ENCODE measurements around the gene DCTD. TPM values are rescaled to one million over a fixed set of nuclear protein-coding genes. Genes with fewer than 3 reads are reported as not detected.

DCTD gene
- total RNA-seq, 1 donor from 2014 or later: 76.8 TPM

- H3K27me3 Mint-ChIP-seq: peaks cover 16% of the 10 kb centered on the region
- no peak overlapping the region for H3K4me3 Mint-ChIP-seq
- TF ChIP-seq, protein P1, sequence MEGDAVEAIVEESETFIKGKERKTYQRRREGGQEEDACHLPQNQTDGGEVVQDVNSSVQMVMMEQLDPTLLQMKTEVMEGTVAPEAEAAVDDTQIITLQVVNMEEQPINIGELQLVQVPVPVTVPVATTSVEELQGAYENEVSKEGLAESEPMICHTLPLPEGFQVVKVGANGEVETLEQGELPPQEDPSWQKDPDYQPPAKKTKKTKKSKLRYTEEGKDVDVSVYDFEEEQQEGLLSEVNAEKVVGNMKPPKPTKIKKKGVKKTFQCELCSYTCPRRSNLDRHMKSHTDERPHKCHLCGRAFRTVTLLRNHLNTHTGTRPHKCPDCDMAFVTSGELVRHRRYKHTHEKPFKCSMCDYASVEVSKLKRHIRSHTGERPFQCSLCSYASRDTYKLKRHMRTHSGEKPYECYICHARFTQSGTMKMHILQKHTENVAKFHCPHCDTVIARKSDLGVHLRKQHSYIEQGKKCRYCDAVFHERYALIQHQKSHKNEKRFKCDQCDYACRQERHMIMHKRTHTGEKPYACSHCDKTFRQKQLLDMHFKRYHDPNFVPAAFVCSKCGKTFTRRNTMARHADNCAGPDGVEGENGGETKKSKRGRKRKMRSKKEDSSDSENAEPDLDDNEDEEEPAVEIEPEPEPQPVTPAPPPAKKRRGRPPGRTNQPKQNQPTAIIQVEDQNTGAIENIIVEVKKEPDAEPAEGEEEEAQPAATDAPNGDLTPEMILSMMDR (IDR thresholded peaks at IDR 0.05): no peak
- ChIA-PET POLR2A (no interaction called here), CTCF (no interaction called here)
- no peak overlapping the region for H3K27ac Mint-ChIP-seq
- no peaks in the 10 kb centered on the region for H3K4me1 Mint-ChIP-seq
- ATAC-seq (ENCODE audit: low read depth): no peak
- peaks cover 7% of the 10 kb centered on the region for H3K9me3 Mint-ChIP-seq
- H3K36me3 Mint-ChIP-seq (ENCODE audit: low read depth): no peaks in the 10 kb centered on the region
- DNase-seq: no peak
- intact Hi-C loops (cut with micrococcal nuclease): no loop called here
These were observed 54.9 kb downstream of the DCTD start for GRCh38 chr4:182862141-182862875.

DNA sequence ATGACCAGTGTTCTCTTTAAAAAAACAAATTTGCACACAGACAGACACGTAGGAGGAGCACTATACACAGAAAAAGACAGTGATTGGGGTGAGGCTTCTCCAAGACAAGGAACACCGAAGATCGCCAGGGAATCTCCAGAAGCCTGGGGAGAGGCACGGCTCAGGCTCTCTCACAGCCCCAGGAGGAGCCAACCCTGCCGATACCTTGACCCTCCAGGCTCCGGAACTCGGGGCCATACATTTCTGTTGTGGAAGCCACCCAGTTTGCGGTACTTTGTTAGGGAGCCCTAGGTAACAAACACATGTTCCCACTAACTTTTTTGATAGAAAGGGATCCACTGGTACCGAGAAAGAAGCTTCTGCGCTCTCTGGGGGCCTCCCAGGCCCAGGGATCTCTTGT, 55.8 kb downstream of the DCTD start:
- TF ChIP-seq, protein P1 (IDR thresholded peaks at IDR 0.05): no peak
- Mint-ChIP-seq H3K4me3 (no peak overlapping the region), H3K27me3 (peaks cover 19% of the 10 kb centered on the region), H3K27ac (no peak overlapping the region), H3K9me3 (peaks cover 7% of the 10 kb centered on the region), H3K4me1 (no peaks in the 10 kb centered on the region), H3K36me3 (ENCODE audit: low read depth) (no peaks in the 10 kb centered on the region)
- CTCF ChIA-PET: no interaction called here
- POLR2A ChIA-PET: no interaction called here
- no peak for ATAC-seq (ENCODE audit: low read depth)
- no peak for DNase-seq
- intact Hi-C loops (cut with micrococcal nuclease): no loop called here

DNA sequence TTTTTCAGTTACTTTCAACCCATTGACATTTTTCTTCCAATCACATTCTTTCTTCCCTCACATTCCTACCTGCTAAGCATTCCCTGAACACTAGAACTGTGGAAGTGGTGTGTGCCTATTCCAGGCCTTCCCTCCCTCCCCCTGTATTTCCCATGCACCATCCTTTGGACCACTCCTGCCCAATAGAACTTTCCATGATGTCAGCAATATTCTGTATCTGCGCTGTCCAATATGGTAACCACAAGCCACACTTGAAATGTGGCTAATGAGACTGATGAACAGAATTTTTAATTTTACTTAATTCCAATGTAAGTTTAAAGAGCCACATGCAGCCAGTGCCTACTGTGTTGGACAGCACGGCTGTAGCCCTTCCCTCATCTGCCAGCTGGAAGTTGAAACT, 57.5 kb downstream of the DCTD start:
- TF ChIP-seq, protein P1 (IDR thresholded peaks at IDR 0.05): no peak
- ChIA-PET POLR2A (no interaction called here), CTCF (no interaction called here)
- H3K9me3 Mint-ChIP-seq: peaks cover 7% of the 10 kb centered on the region
- no peaks in the 10 kb centered on the region for H3K4me1 Mint-ChIP-seq
- H3K4me3 Mint-ChIP-seq: no peak overlapping the region
- no peak overlapping the region for H3K27ac Mint-ChIP-seq
- DNase-seq (no peak), ATAC-seq (ENCODE audit: low read depth) (no peak)
- no peaks in the 10 kb centered on the region for H3K36me3 Mint-ChIP-seq (ENCODE audit: low read depth)
- H3K27me3 Mint-ChIP-seq: peaks cover 19% of the 10 kb centered on the region
- intact Hi-C loops (cut with micrococcal nuclease): no loop called here

- Mint-ChIP-seq H3K9me3 (peaks cover 7% of the 10 kb centered on the region), H3K27ac (no peak overlapping the region), H3K36me3 (ENCODE audit: low read depth) (no peaks in the 10 kb centered on the region), H3K4me3 (no peak overlapping the region), H3K27me3 (peaks cover 13% of the 10 kb centered on the region), H3K4me1 (no peaks in the 10 kb centered on the region)
- ChIA-PET CTCF (no interaction called here), POLR2A (no interaction called here)
- intact Hi-C loops (cut with micrococcal nuclease): no loop called here
- TF ChIP-seq, protein P1 (IDR thresholded peaks at IDR 0.05): no peak
- DNase-seq: no peak
- no peak for ATAC-seq (ENCODE audit: low read depth)
These were observed 58.5 kb downstream of the DCTD start for GRCh38 chr4:182858711-182859110.

DNA sequence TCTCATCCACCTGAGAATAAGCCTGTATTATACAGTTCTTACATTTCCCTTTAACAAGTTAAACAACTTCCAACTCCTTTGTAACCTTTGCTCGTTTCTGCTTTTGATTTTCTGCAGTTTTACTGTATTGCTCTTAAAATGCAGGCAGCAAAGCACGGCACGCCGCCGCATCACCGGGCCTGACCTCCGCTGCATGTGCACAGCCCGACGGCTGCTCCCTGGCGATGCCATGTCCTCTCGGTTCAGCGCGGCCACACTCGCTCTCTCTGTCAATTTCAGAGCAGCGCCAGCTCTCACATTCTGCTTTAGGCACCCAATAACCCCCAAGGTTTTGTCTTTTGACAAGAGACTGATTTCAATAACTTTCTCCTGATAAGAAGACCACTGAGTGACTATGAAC, 60.3 kb downstream of the DCTD start:
- DNase-seq: no peak
- ChIA-PET CTCF (no interaction called here), POLR2A (no interaction called here)
- Mint-ChIP-seq H3K27ac (no peak overlapping the region), H3K4me3 (no peak overlapping the region), H3K27me3 (peaks cover 9% of the 10 kb centered on the region), H3K4me1 (no peaks in the 10 kb centered on the region), H3K9me3 (peaks cover 10% of the 10 kb centered on the region), H3K36me3 (ENCODE audit: low read depth) (no peaks in the 10 kb centered on the region)
- no peak for ATAC-seq (ENCODE audit: low read depth)
- TF ChIP-seq, protein P1 (IDR thresholded peaks at IDR 0.05): no peak
- intact Hi-C loops (cut with micrococcal nuclease): no loop called here
